Measurements from ENCODE around the gene CDK18. TPM values are rescaled to one million over a fixed set of nuclear protein-coding genes. Genes with fewer than 3 reads are reported as not detected.

Gene CDK18
- total RNA-seq, 6 donors from 2014 or later = 16.7 to 130 (median 30.4) TPM

DNA sequence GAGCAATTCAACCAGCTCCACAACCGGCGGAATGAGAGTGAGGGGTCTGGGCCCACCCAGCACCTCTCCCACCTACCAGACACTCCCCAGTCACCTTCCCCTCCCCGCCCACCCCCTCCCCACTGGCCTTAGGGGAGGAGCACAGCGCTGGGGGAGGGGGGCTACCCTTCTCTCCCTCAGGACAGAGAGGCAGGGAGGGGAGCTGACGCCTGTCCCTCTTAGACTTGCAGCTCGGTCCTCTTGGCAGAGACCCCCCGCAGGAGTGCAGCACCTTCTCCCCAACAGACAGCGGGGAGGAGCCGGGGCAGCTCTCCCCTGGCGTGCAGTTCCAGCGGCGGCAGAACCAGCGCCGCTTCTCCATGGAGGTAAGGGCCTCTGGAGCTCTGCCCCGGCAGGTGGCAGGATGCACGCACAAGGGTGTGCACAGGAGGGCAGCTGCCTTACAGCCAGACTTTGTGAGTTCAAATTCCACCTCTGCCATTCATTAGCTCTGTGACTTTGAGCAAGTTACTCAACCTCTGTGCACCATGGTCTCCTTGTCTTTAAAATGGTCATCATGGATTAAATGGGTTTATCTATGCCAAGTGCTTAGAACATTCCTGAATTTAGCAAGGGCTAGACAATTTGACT lies 18.9 kb downstream of the CDK18 start:
- TF ChIP-seq POLR2AphosphoS5 (IDR thresholded peaks at IDR 0.05) = no peak
- TF ChIP-seq EP300 (IDR thresholded peaks at IDR 0.05) = no peak
- TF ChIP-seq, protein P1, sequence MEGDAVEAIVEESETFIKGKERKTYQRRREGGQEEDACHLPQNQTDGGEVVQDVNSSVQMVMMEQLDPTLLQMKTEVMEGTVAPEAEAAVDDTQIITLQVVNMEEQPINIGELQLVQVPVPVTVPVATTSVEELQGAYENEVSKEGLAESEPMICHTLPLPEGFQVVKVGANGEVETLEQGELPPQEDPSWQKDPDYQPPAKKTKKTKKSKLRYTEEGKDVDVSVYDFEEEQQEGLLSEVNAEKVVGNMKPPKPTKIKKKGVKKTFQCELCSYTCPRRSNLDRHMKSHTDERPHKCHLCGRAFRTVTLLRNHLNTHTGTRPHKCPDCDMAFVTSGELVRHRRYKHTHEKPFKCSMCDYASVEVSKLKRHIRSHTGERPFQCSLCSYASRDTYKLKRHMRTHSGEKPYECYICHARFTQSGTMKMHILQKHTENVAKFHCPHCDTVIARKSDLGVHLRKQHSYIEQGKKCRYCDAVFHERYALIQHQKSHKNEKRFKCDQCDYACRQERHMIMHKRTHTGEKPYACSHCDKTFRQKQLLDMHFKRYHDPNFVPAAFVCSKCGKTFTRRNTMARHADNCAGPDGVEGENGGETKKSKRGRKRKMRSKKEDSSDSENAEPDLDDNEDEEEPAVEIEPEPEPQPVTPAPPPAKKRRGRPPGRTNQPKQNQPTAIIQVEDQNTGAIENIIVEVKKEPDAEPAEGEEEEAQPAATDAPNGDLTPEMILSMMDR (IDR thresholded peaks at IDR 0.05) = no peak
- TF ChIP-seq POLR2A (IDR thresholded peaks at IDR 0.05) = no peak
- Histone ChIP-seq H3K4me1 (peaks cover 0 to 8% (median 3%) of the 10 kb centered on the region in 4 donors), H3K27ac (no peak overlapping the region), H3K27me3 (no peaks in the 10 kb centered on the region), H3K36me3 (peaks cover 0 to 18% (median 3%) of the 10 kb centered on the region in 4 donors), H3K9me3 (no peaks in the 10 kb centered on the region), H3K4me3 (no peak overlapping the region)
- DNase-seq (no peak), ATAC-seq (ENCODE audit: low FRiP score in 2 of 2) (no peak)
- 75 to 87% methylated on average over 2 to 16 of the region's 16 CpGs for WGBS, 2 donors

DNA sequence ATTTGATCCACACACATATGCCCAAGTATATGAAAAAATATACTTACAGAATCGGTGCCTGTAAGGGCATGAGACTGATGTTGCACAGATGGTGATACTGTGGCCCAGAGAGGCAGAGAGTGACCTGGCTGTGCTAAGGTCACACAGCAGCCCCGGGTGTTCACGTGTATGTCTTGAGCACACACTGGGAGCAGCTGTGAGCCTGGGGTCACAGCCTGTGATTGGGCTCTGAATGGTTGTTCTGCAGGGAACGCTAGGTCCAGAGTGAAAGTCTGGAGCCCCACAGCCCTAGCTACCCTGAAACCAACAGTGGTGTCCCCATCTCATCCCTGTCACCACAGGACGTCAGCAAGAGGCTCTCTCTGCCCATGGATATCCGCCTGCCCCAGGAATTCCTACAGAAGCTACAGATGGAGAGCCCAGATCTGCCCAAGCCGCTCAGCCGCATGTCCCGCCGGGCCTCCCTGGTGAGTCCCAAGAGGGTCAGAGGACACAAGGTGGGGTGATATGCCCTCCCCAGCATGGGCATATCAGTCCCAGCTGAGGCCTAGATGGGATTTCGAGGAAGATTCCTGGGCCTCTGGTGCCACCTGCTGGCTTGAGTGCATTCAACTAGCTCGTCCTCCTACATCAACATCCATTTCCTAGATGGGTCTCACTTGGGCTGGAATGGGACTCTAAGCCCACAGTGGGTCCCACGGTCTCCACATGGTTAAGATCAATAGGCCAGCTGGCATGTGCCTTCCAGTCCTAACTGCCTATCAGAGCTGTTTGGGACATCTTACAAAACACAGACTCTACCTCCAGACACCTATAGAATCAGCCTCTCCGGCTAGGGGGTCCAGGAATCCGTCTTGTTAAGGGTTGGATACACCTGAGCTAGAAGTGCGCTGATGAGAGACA lies 19.7 kb downstream of the CDK18 start:
- no peak for TF ChIP-seq POLR2A (IDR thresholded peaks at IDR 0.05)
- TF ChIP-seq, protein P1 (IDR thresholded peaks at IDR 0.05) = peak; percentile 61 to 86 (median 71)
- H3K36me3 ChIP-seq = peaks cover 0 to 18% (median 3%) of the 10 kb centered on the region in 4 donors
- peak; percentile 38 to 63 for ATAC-seq (ENCODE audit: low FRiP score in 2 of 2)
- DNase-seq = peak in 1 of 2 donors; percentile 57
- H3K4me1 ChIP-seq = peaks cover under 1 to 12% (median 7%) of the 10 kb centered on the region in 4 donors
- H3K27me3 ChIP-seq = no peaks in the 10 kb centered on the region
- H3K9me3 ChIP-seq = no peaks in the 10 kb centered on the region
- H3K27ac ChIP-seq = no peak overlapping the region
- WGBS, 2 donors = 62% methylated on average over 12 to 16 of the region's 16 CpGs
- no peak overlapping the region for H3K4me3 ChIP-seq

DNA sequence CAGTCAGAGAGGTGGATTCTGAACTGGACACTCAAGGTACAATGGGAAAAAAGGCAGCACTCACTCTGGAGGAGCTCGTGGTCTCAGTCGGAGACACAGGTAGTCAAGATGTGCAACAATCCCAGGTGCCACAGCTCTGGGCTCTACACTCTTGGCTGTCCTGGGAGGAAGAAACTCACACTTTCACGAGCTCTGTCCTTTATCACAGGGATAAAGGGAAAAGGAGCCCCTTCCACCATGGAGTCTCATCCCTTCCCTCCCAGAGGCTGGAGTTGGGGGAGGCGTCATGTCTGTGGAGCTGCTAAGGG lies 20.3 kb downstream of the CDK18 start:
- Histone ChIP-seq H3K4me1 (peaks cover 7 to 15% (median 11%) of the 10 kb centered on the region in 4 donors), H3K36me3 (peaks cover 0 to 18% (median 3%) of the 10 kb centered on the region in 4 donors), H3K27ac (no peak overlapping the region), H3K27me3 (no peaks in the 10 kb centered on the region), H3K4me3 (no peak overlapping the region), H3K9me3 (no peaks in the 10 kb centered on the region)
- ATAC-seq (ENCODE audit: low FRiP score in 2 of 2) (no peak), DNase-seq (no peak)
- 69 to 86% methylated on average over 3 to 4 of the region's 4 CpGs for WGBS, 2 donors
- TF ChIP-seq POLR2AphosphoS5 (IDR thresholded peaks at IDR 0.05) (no peak), EP300 (IDR thresholded peaks at IDR 0.05) (no peak), POLR2A (IDR thresholded peaks at IDR 0.05) (no peak)
- TF ChIP-seq, protein P1 (IDR thresholded peaks at IDR 0.05) = no peak

DNA sequence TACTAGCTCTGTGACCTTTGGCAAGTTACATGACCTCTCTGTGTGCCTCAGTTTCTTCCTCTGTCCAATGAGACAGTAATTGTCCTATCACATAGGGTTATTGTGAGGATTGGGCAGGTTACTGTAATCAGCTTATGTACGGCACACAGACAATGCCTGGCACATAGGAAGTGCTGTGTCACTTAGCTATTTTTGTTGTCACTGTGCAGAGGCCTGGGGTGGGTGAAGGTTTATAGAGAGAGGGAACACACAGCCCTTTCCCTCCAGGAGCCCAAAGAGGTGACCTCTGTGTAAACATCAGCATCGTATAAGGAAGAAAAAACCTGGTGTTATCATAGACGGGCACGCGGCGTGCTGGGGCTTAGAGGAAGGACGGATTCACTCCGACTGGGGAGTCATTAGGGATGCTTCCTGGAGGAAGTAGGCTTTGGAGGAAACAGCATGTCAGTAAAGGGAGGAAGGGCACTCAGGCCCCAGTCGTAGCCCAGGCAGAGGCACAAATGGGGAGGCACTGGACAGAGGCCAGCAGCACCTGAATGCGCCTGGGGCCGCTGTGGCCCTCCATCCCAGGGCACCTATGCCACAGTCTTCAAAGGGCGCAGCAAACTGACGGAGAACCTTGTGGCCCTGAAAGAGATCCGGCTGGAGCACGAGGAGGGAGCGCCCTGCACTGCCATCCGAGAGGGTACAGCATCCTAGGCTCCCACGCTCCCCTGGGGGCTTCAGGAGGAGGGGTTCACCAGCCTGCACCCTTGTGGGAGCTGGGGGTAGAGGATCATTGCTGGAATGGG lies 21.2 kb downstream of the CDK18 start:
- Histone ChIP-seq H3K27ac (no peak overlapping the region), H3K9me3 (no peaks in the 10 kb centered on the region), H3K27me3 (no peaks in the 10 kb centered on the region), H3K36me3 (peaks cover 0 to 18% (median 5%) of the 10 kb centered on the region in 4 donors), H3K4me3 (no peak overlapping the region), H3K4me1 (peaks cover 8 to 12% (median 10%) of the 10 kb centered on the region in 4 donors)
- DNase-seq (no peak), ATAC-seq (ENCODE audit: low FRiP score in 2 of 2) (no peak)
- TF ChIP-seq, protein P1 (IDR thresholded peaks at IDR 0.05) = no peak
- TF ChIP-seq POLR2A (IDR thresholded peaks at IDR 0.05) (no peak), POLR2AphosphoS5 (IDR thresholded peaks at IDR 0.05) (no peak), EP300 (IDR thresholded peaks at IDR 0.05) (no peak)
- WGBS, 2 donors = 84 to 89% methylated on average over 15 to 18 of the region's 18 CpGs

All from upper lobe of left lung (tissue), 6 donors.